ENCODE results near the gene FREM2.

FREM2 gene

DNA sequence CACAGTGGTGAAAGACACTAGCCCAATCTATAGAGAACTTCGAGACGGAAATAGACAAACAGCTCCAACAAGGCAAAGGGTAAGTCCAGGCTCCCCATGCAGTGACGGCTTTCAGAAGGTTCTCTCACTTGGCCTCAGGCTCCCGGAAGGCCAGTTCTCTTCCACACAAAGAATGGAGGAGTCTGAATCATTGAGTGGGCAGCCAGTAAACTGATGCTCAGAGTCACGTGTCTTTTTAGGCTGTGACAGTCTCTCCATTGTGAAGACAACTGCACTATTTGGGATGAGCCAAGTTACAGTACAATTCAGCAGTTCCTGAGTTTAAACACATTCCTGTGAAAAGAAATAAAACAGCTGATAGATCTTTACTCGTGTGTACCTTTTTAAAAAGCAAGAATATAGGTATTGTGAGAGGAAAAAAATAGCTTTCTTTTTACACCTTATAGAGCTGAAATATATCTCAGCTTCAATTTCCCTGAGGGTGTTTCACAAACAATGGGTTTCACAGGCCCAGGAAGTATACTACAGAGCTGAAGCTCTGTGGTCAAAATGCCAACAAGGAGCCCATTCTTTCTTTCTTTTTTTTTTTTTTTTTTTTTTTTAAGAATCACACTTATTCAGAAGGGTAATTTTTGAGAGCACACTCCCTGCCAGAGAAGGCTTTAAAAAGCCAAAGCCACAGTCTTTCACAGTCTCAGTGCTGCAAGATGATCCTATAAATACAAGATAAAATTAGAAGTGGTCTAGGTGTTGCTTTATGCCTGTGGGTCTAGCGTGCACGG, 135.1 kb downstream of the FREM2 start:
- DNase-seq (ENCODE audit: low read depth in 2 of 3, low spot score in 2 of 3): no peak

DNA sequence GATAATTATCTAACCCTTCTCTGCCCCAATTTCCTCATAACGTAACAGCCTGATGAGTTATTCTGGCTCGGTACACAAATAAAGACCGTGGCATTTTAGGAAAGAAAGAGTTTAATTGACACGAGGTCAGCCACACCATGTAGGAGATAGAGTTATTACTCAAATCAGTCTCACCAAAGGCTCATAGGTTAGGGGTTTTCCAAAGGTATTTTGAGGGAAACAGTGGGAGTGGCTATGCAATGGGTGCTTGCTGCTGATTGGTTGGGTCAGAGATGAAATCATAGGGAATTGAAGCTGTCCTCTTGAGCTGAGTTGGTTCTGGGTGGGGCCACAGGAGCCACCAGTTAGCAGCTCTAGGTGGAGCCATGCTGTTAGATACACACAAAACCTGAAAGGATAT, 137.5 kb downstream of the FREM2 start:
- DNase-seq (ENCODE audit: low read depth in 2 of 3, low spot score in 2 of 3): no peak

DNA sequence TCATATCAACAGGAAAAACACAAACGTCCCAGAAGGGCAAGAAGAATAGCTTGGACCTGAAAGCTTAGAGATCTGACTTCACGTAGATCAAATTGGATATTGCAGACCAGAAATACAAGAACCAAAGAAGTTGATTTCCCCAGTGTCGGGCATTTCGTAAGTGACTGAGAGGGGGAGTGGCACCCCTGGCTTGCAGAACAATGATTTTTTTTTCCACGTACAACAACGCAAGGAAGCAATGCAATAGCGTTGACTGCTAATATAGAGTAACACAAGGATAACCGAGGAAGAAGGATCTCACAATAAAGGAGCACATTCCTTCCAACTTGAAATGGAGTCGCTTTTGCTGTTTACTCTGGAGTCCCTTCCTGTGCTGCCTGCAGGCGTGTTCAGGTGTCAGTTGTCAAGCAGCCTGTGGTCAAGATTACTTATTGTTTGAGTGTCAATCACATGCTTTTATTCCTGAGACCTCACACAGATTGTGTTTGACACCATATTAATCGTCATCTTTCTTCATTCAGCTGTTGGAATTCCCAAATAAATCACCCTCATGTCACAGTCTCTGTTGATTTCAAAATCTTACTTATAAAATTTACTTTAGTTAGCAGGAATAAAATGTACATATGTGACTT, 139.4 kb downstream of the FREM2 start:
- DNase-seq (ENCODE audit: low read depth in 2 of 3, low spot score in 2 of 3): no peak

DNA sequence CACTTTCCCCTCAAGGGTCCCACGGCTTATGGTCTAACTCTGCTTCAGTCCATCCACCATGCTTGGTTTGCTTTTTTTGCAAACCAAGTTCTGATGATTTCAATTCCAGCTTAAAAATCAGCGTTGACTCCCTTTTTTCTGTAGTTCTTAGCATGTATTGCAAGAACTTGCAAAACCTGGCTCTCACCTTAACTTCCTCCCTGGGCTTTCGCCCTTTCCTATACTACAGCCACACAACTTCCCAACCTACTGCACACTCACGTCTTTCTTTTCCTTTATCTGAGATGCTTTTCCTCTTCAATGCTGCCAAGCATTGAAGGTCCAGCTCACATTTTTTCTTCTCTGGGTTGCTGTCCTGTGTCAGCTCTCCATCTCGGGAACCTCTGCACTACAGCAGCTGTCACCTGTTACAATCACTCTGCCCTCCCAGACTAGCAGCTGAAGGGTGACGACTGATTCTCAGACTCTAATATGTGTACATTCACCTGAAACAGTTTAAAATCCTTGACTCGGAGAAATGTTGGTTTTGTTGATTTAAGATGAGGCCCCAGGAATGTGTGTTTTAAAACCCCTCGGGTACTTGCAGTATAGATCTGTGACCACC, 143.7 kb downstream of the FREM2 start:
- no peak for DNase-seq (ENCODE audit: low read depth in 2 of 3, low spot score in 2 of 3)

DNA sequence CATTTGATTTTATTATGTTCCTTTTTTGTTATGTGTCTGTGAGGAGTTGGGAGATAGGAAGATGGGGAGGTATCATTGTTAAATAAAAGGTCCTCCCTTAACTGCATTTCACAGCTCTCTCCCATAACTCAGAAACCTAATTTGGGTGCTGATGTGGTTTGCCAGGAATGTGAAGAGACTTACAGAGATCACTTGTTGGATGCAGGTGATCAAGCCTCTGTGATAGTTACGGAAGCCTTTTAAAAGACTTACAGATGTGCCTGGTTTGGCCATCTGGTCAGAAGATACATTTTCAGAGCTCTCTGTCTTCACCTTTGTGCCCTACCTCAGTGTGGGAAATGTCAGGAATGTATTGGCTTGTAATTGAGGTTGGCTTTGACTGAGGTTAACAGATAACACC, 157.7 kb downstream of the FREM2 start:
- no peak for DNase-seq (ENCODE audit: low read depth in 2 of 3, low spot score in 2 of 3)

DNA sequence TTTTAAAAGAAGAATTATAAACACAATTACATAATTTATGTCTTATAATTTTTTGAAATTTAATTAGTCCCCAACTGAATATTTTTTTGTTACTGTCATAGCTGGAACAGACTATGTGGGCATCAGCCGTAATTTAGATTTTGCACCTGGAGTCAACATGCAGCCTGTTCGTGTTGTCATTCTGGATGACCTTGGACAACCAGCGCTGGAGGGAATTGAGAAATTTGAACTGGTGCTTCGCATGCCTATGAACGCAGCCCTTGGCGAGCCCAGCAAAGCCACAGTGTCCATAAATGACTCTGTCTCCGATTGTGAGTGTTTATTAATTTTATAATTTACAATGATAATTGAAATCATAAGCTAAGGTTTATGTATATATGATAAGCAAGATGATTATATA, 161.5 kb downstream of the FREM2 start:
- DNase-seq (ENCODE audit: low read depth in 2 of 3, low spot score in 2 of 3): no peak

DNA sequence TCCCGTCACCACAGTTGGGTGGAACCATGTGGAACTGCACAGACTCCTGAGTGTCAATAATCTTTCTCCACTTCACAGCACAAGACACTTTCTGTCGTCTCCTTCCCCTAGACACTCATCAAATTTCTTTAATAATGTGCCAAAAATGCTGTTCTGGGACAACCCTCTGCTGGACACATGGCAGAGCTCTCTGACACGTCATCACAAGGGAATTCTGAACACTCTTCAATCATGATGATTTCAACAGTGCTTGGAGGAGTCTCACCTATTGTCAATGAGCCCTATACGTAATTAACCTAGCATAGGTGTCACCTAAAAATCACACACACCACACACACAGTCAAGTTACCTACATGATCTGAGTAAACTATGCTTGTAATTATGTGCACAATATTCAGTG, 162.4 kb downstream of the FREM2 start:
- DNase-seq (ENCODE audit: low read depth in 2 of 3, low spot score in 2 of 3): no peak

DNA sequence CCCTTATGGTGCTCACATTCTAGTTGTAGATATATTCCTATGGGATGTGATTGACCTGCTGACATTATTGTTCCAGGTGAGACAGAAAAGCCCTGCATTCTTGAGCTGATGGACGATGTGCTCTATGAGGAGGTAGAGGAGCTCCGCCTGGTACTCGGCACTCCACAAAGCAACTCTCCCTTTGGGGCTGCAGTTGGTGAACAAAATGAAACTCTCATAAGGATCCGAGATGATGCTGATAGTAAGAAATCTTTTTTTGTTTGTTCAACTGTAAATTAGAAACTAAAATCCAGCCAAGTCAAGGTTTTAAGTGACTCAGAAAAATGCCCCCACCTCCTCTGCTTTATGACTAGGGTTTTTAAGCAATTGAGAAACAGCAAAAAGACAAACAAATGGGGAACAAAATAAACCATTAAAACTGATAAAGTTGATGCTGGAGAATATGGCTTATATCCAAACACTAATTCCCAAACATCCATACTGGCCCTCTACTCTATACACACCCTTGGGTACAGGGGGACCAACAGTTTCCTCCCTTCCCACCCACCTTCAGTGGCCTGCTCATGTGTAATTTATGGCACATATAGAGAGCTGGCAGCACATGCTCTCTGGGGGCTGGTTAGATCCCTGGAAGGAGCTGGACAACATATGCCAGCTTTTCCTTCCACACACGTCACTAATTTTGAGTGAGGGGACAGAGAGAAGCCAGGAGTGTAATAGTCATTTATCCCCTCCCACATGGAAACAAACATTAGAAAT, 164.2 kb downstream of the FREM2 start:
- DNase-seq (ENCODE audit: low read depth in 2 of 3, low spot score in 2 of 3): no peak

DNA sequence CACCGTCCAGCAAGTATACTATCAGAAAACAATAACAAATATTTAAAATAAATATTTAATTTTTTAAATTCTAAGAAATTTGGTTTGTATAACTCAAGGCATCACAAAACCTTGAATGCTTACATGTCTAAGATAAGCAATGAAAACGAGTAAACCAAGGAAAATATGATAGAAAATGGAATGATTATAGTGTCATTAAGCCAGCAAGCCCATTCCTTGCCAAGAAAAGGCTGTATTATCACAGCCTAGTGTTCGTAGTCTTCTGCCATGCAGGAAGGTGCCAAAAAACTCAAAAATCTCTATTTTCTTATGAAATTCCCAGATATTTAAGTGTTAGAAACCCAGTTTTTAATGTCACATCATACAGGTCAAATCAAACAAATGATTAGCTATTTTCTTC, 167.3 kb downstream of the FREM2 start:
- no peak for DNase-seq (ENCODE audit: low read depth in 2 of 3, low spot score in 2 of 3)

DNA sequence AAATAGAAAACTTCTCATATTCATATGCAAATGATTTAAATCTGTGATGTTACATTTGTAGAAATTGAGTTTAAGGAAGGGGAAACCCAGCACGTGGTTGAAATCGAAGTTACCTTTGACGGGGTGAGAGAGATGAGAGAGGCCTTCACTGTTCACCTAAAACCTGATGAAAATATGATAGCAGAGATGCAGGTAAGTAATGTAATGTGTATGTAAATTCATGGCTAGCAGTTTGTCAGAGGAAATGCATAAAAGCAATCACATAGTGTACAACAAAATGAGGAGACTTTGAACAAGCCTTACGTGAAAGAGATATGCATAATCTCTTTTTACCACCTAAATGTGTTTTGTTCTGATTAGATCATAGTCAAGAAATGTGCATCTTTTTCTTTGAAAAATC, 169.2 kb downstream of the FREM2 start:
- DNase-seq (ENCODE audit: low read depth in 2 of 3, low spot score in 2 of 3): no peak

DNA sequence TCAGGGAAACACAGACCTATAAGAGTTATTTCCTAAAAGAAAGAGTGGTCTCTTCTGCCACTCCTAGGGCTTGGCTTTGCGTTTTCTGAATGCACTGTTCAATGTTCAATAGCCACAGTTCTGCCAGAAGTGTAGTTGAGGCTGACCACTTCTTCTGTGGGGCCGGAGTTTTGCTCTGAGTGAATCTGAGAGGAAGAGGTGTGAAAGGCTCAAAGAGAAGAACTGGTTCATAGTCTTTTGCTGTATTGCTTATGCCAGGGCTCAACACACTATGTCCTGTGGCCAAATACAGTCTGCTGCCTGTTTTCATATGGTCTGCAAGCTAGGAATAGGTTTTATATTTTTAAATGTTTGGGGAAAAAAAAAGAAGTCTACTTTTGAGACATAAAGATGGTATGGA, 175.6 kb downstream of the FREM2 start:
- DNase-seq (ENCODE audit: low read depth in 2 of 3, low spot score in 2 of 3): no peak

DNA sequence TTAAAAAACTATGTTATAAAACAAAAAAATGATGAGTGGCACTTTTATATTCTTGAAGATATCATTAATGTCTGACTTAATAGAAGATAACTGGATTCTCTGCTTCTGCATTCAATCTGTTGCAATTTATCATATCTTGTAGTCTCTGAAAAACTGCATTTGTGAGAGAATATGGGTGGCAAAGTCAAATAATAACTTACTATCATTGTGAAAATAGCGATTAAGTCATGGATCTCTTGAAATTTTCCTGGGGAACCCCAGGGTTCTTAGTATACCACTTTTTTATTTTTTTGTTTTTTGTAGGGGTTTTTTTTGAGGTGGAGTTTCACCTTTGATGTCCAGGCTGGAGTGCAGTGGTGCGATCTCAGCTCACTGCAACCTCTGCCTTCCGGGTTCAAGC, 176.7 kb downstream of the FREM2 start:
- no peak for DNase-seq (ENCODE audit: low read depth in 2 of 3, low spot score in 2 of 3)

DNA sequence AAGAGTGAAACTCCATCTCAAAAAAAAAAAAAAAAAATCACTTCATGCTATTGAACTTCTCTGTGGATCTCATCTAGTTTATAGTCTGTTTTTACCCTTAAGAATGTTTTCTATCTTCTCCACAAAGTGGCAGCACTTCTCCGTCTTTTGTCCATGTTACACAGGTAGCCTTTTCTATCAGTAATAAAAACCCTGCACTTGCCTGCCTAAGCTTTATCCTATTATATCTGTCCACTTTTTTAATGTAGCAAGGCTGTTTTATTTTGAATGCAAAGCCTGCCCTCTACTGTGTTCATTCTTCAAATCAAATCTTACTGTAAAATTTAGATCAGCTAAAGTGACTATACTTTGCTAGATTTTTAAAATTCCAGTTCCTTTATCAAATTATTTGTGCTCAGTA, 179.8 kb downstream of the FREM2 start:
- DNase-seq (ENCODE audit: low read depth in 2 of 3, low spot score in 2 of 3): no peak

DNA sequence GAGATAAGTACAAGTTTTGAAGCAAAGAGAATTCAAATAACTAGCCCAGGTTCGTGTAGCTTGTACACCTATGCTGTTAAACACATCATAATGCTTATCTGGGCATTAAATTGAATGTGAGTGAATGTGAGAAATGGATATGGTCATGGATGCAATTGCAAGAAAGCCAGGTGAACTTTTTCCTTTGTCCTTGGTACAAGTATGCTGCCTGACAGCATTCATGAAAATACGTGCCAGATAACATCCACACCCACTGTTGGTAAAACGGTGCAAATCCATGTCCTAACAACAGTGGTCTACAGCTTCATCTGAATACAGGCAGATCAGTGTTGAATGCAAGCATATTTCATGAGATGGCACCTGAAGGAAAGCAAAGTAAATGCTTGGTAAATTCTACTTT, 181.5 kb downstream of the FREM2 start:
- no peak for DNase-seq (ENCODE audit: low read depth in 2 of 3, low spot score in 2 of 3)

DNA sequence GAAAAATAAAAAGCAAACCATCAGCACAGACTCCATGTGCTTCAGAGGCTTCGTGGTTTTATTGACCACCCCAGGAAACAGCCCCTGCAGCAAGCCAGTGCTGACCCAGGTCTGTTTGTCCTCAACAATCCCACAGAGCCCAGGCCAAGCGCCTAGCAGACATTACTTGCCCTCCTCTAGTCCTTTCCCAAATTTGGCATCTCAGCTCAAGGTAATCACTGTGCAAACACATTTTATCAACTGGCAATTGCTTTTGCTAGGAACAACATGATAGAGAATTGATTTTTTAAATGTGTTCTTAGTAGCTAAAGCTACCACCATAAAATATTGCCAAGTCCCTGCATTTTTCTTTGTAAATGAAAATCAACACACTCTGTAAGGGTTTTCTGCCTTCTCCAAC, 182.0 kb downstream of the FREM2 start:
- no peak for DNase-seq (ENCODE audit: low read depth in 2 of 3, low spot score in 2 of 3)

DNA sequence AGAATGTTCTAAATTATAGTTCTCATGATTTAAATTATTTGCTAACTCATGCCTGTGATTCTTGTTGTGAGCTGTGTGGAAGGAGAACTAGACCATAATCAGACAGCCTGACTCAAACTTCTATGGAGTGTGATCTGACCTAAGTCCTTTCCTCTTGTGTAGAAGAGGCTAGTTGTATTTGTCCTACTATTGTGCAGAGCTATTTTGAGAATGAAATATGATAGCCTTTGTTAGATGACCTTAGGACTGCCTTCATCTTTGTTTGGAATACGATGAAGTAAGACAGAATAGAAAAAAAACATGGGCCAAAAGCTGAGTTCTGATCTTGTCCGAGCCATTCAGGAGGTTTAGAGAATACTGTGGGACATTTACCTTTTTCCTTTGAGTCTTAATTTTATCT, 184.4 kb downstream of the FREM2 start:
- DNase-seq (ENCODE audit: low read depth in 2 of 3, low spot score in 2 of 3): no peak

DNA sequence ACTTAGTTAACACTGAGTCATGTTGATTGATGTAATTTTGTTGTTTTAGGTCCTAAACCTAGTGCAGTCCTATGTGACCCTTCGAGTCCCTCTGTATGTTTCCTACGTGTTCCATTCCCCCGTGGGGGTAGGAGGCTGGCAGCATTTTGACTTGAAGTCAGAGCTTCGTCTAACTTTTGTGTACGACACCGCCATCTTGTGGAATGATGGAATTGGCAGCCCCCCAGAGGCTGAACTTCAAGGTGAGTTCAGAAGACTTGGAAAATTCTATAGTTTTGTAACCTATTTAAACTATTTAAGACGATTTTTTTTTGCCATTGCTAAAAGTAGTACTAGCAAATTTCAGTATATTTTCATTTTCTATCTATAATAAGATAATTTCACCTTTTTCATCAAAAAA, 185.8 kb downstream of the FREM2 start:
- DNase-seq (ENCODE audit: low read depth in 2 of 3, low spot score in 2 of 3): peak in 1 of 3 experiments; percentile 2

DNA sequence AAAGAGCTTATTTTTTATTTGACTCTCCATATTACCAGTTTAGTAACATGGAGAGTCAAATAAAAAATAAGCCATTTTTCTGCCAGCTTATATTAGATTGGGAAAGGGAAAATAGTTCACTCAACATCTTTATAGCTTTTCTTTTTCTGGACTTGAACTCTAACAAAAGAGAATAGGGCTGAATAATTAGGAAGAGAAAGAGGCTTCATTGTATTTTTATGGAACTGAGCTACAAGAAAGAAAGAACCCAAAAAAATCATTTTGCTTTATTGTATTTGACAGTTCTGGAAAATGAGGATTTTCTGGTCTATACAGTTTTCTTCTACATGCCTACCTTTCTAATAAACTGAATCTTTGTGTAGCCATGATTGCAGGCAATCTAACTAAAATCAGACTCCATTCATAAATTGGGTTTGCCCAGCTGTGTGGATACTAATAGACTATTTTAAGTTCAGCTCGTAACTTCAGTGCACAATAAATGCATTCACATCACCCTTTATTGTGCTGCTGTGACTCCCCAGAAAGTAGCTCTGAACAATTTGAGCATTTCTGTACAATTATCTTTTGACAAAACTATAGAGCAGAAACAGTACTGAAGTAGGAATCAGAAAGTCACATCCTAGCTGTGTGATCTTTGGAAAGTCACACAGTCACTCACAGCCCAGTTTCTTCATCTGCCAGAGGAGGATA, 188.5 kb downstream of the FREM2 start:
- no peak for DNase-seq (ENCODE audit: low read depth in 2 of 3, low spot score in 2 of 3)

DNA sequence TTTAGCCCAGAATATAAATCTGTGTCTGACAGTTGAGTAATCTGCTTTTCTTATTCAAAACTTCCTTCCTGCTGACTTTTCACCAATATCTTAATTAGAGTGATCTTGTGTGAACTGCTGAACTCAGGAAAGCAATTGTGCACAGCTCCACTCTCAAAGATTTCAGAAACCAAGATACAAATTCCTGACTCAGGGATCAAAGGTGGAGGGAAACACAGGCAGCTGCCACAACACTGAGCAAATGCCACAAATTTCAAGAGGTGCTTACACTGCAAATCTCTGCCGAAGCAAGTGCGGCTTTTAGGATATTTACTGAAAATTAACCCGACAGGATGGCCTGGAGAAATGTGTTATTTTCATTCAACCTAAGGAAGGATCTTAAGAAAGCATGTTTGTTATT, 192.4 kb downstream of the FREM2 start:
- no peak for DNase-seq (ENCODE audit: low read depth in 2 of 3, low spot score in 2 of 3)

DNA sequence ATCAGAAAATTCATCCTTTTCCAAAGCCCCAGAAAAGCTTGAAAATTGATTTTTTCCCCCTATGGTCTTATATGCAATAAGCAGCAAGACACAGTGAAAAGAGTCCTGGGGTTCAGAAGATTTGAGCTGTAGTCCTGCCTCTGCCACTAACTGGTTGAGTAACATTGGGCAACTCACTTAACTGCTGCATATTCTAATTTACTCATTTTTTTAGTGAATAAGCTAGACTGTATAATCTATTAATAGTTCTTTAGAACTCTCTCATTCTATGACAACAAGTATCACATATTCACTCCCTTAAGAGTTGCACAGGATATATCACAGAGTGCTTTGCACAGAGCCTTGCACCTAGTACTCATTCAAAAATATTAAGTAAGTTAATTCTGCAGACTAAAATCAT, 192.9 kb downstream of the FREM2 start:
- no peak for DNase-seq (ENCODE audit: low read depth in 2 of 3, low spot score in 2 of 3)

DNA sequence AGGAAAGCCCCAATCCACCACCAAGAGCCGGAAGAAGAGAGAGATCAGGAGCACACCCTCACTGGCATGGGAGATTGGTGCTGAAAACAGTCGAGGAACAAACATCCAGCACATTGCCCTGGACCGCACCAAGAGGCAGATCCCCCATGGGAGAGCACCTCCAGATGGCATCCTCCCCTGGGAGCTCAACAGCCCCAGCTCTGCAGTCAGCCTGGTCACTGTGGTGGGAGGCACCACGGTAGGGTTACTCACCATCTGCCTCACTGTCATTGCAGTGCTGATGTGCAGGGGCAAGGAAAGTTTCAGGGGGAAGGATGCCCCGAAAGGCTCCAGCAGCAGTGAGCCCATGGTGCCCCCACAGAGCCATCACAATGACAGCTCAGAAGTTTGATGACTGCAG, 193.5 kb downstream of the FREM2 start:
- DNase-seq (ENCODE audit: low read depth in 2 of 3, low spot score in 2 of 3): no peak
